Bone marrow (tissue), 2 donors: Measurements from ENCODE around the gene IFNAR1.

ENCODE experiments used
- DNase-seq, 2 donors: peaks; one replicate each; lab custom pipeline; 2025; lab: John Stamatoyannopoulos, UW

The IFNAR1 gene

GRCh38 chr21:33402001-33402979 is 77.5 kb downstream of the IFNAR1 start:
- peak; percentile 47 to 57 for DNase-seq

DNA sequence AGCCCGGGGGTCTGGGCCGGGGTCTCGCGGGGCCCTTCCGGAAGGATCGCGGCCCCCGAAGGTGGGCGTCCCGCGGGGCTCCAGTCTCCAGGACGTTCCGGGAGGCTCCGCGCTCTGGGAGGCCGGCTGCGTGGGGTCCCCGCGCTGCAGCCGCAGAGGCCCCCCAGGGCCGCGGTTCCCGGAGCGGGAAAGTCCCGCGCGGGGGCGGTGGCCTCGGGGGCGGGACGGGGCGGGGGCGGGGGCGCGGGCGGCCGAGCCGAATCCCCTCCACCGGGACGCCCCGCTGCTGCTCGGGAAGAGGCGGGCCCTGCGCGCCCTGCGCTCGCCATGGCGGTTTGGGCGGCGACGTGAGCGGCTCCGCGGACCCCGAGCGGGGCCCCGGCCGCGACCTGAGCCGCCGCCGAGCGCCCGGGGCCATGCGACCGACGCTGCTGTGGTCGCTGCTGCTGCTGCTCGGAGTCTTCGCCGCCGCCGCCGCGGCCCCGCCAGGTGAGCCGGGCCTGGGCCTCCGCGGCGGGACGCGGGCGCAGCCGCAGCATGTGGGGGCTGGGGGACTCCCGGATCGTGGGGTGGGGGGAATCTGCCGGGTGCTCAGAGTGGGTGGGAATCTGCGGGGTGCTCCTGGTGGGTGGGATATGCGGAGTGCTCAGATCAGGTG is 78.5 kb downstream of the IFNAR1 start, which contains the start of gene IFNGR2:
TSS of gene IFNGR2 (plus strand) at position 286 of the 658 bp plus-strand sequence. CDS start at position 417, 131 bp downstream.
- DNase-seq, result peak in 1 of 2 donors; percentile 46

GRCh38 chr21:33403786-33404585 is 79.2 kb downstream of the IFNAR1 start:
- DNase-seq, result peak in 1 of 2 donors; percentile 36

DNA sequence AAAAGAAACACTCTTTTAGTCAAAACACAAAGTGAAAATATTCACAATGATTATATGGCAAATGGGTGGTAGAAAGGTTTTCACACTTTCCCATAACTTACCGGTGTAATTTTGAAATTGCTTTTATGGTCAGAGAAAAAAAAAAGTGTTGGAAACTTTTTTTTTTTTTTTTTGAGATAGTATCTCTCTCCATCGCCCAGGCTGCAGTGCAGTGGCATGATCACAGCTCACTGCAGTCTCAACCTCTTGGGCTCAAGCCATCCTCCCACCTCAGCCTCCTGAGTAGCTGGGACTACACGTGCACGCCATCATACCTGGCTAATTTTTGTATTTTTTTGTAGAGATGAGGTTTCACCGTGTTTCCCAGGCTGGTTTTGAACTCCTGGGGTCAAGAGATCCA is 81.7 kb downstream of the IFNAR1 start:
- DNase-seq, result no peak
